ENCODE measurements around the gene MROH2B.

MROH2B gene

GRCh38 chr5:40999142-40999541 lies 72.0 kb downstream of the MROH2B start:
- no peaks in the 10 kb centered on the region for H3K4me1 Mint-ChIP-seq (ENCODE audit: low read depth)
- H3K36me3 Mint-ChIP-seq (ENCODE audit: low read depth), result no peaks in the 10 kb centered on the region
- H3K4me3 Mint-ChIP-seq, result no peak overlapping the region
- no peak overlapping the region for H3K27ac Mint-ChIP-seq
- no peak for DNase-seq (ENCODE audit: low spot score)
- no peaks in the 10 kb centered on the region for H3K9me3 Mint-ChIP-seq
- H3K27me3 Mint-ChIP-seq (ENCODE audit: low read depth), result no peaks in the 10 kb centered on the region

- Mint-ChIP-seq H3K4me1 (ENCODE audit: low read depth) (no peaks in the 10 kb centered on the region), H3K9me3 (no peaks in the 10 kb centered on the region), H3K27ac (no peak overlapping the region), H3K4me3 (no peak overlapping the region), H3K36me3 (ENCODE audit: low read depth) (no peaks in the 10 kb centered on the region), H3K27me3 (ENCODE audit: low read depth) (no peaks in the 10 kb centered on the region)
- DNase-seq (ENCODE audit: low spot score), result no peak
Observed at GRCh38 chr5:40995801-40996586, 75.1 kb downstream of the MROH2B start.

GRCh38 chr5:40991981-40992559 lies 79.1 kb downstream of the MROH2B start:
- no peaks in the 10 kb centered on the region for H3K4me1 Mint-ChIP-seq (ENCODE audit: low read depth)
- H3K4me3 Mint-ChIP-seq, result no peak overlapping the region
- H3K27me3 Mint-ChIP-seq (ENCODE audit: low read depth), result no peaks in the 10 kb centered on the region
- DNase-seq (ENCODE audit: low spot score), result no peak
- H3K9me3 Mint-ChIP-seq, result no peaks in the 10 kb centered on the region
- H3K27ac Mint-ChIP-seq, result no peak overlapping the region
- H3K36me3 Mint-ChIP-seq (ENCODE audit: low read depth), result no peaks in the 10 kb centered on the region

DNA sequence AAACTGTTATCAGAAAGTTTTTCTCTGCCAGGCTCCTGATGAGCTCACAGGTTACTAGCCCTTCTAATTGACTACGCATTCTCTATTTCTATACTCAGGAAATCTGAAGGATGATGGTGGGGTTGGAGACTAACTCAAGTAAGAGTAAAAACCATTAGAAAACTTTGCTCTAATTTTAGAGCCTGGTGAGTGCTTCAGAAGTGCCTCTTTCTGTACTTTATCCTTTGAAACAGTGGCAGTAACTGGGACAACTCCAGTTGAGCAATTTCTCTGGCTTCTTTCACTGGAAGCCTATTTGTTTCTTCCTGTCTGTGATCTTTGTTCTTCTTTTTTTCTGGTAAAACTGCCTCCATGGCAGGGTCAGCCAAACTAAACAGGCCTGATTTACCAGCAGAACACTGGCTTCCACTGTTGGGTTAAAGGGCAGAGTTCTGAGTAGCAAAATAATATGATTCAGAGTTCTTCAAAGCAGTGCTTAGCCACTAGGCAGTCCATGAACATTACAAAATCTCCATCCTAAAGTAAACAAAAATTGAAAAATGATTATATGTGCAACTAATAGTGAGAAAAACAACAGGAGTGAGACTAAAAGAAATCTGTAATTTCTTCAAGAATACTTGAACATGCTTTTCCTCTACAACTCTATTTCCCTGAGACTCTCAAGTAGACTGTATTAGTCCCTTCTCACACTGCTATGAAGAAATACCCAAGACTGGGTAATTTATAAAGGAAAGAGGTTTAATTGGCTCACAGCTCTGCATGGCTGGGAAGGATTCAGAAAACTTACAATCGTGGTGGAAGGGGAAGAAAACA lies 79.8 kb downstream of the MROH2B start:
- Mint-ChIP-seq H3K4me3 (no peak overlapping the region), H3K27ac (no peak overlapping the region), H3K9me3 (no peaks in the 10 kb centered on the region), H3K36me3 (ENCODE audit: low read depth) (no peaks in the 10 kb centered on the region), H3K27me3 (ENCODE audit: low read depth) (no peaks in the 10 kb centered on the region), H3K4me1 (ENCODE audit: low read depth) (no peaks in the 10 kb centered on the region)
- DNase-seq (ENCODE audit: low spot score), result no peak

- Mint-ChIP-seq H3K36me3 (ENCODE audit: low read depth) (no peaks in the 10 kb centered on the region), H3K9me3 (no peaks in the 10 kb centered on the region), H3K4me1 (ENCODE audit: low read depth) (no peaks in the 10 kb centered on the region), H3K4me3 (no peak overlapping the region), H3K27me3 (ENCODE audit: low read depth) (no peaks in the 10 kb centered on the region), H3K27ac (no peak overlapping the region)
- DNase-seq (ENCODE audit: low spot score), result no peak
Observed at GRCh38 chr5:40988746-40989510, 82.2 kb downstream of the MROH2B start.

DNA sequence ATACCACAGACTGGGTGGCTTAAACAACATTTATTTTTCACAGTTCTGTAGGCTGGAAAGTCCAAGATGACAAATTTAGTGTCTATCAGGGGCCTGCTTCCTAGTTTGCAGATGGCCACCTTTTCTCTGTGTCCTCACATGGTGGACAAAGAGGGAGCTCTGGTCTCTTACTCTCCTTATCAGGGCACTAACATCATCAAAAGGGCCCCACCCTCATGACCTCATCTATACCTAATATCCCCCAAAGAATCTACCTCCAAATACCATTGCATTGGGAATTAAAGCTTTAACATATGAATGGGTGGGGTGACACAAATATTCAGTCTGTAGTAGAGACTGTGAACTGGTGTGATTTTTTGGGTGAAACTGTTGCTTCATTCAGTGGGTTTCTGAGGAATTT lies 83.8 kb downstream of the MROH2B start:
- H3K27ac Mint-ChIP-seq, result no peak overlapping the region
- H3K4me1 Mint-ChIP-seq (ENCODE audit: low read depth), result no peaks in the 10 kb centered on the region
- no peaks in the 10 kb centered on the region for H3K9me3 Mint-ChIP-seq
- no peak for DNase-seq (ENCODE audit: low spot score)
- no peaks in the 10 kb centered on the region for H3K36me3 Mint-ChIP-seq (ENCODE audit: low read depth)
- no peak overlapping the region for H3K4me3 Mint-ChIP-seq
- H3K27me3 Mint-ChIP-seq (ENCODE audit: low read depth), result no peaks in the 10 kb centered on the region

DNA sequence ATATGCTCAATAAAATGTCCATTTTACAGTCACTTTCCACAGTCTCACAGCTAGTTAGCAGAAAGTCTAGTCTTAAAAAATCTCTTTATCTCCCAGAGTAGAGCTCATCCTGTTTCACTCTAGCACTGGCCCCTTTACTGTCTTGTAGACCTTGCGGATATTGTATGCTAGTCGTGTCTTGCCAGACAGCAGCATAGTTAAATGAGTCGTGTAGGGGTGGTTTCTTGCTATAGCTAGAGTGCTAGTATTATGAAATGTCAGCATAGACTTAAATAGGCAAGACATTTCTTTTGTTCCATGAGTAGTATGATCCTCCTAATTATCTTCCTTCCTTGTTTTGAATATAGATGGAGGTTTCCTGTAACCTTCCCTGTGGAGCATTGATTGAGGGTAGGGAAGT lies 84.5 kb downstream of the MROH2B start:
- no peak for DNase-seq (ENCODE audit: low spot score)
- H3K9me3 Mint-ChIP-seq, result no peaks in the 10 kb centered on the region
- H3K4me1 Mint-ChIP-seq (ENCODE audit: low read depth), result no peaks in the 10 kb centered on the region
- H3K27ac Mint-ChIP-seq, result no peak overlapping the region
- no peaks in the 10 kb centered on the region for H3K36me3 Mint-ChIP-seq (ENCODE audit: low read depth)
- H3K4me3 Mint-ChIP-seq, result no peak overlapping the region
- H3K27me3 Mint-ChIP-seq (ENCODE audit: low read depth), result no peaks in the 10 kb centered on the region

- no peak for DNase-seq (ENCODE audit: low spot score)
- Mint-ChIP-seq H3K4me1 (ENCODE audit: low read depth) (no peaks in the 10 kb centered on the region), H3K4me3 (no peak overlapping the region), H3K9me3 (no peaks in the 10 kb centered on the region), H3K36me3 (ENCODE audit: low read depth) (no peaks in the 10 kb centered on the region), H3K27me3 (ENCODE audit: low read depth) (peaks cover 2% of the 10 kb centered on the region), H3K27ac (no peak overlapping the region)
Observed at GRCh38 chr5:40985501-40985900, 85.6 kb downstream of the MROH2B start.

GRCh38 chr5:40984884-40985283 lies 86.3 kb downstream of the MROH2B start:
- Mint-ChIP-seq H3K27me3 (ENCODE audit: low read depth) (peaks cover 2% of the 10 kb centered on the region), H3K36me3 (ENCODE audit: low read depth) (no peaks in the 10 kb centered on the region), H3K4me1 (ENCODE audit: low read depth) (no peaks in the 10 kb centered on the region)

DNA sequence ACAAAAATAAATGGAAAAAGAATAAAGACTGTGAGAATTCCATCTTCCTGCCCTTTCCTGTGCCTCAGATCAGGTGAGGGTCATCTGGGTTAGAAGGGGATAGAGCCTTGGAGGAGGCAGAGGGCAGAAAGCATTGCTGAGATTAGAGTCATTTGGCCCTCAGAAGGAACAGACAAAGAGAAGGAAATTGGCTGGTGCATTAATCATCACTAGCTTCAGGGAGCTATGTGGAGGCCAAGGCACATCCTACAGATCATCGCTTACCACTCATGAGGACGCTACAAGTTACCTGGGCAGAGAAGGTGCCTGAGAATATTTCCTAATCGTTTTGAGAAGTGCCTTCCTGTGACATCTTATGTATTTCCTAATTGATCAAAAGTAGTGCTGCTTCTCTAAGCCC lies 87.4 kb downstream of the MROH2B start:
- Mint-ChIP-seq H3K36me3 (ENCODE audit: low read depth) (no peaks in the 10 kb centered on the region), H3K9me3 (no peaks in the 10 kb centered on the region), H3K27ac (no peak overlapping the region), H3K27me3 (ENCODE audit: low read depth) (peaks cover 2% of the 10 kb centered on the region), H3K4me3 (no peak overlapping the region), H3K4me1 (ENCODE audit: low read depth) (no peaks in the 10 kb centered on the region)
- DNase-seq (ENCODE audit: low spot score), result no peak

More at GRCh38 chr5:40984884-40985283, 86.3 kb downstream of the MROH2B start:
- no peak for DNase-seq (ENCODE audit: low spot score)
- H3K4me3 Mint-ChIP-seq, result no peak overlapping the region
- H3K9me3 Mint-ChIP-seq, result no peaks in the 10 kb centered on the region
- no peak overlapping the region for H3K27ac Mint-ChIP-seq

DNA sequence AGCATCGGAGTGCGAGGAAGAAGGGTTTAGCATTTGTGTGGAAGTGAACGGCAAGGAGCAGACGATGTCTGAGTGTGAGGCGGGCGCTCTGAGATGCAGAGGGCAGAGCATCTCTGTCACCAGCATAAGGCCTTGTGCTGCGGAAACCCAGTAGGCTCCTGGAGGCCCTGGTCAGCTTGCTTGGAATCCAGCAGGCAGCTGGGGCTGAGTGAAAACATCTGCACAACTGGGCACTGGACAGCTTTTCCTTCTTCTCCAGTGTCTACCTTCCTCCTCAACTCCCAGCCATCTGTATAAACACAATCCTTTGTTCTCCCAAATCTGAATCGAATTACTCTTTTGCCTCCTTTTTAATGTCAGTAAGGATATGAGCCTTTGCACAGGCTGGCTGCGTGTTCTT lies 89.7 kb downstream of the MROH2B start:
- Mint-ChIP-seq H3K4me1 (ENCODE audit: low read depth) (no peaks in the 10 kb centered on the region), H3K36me3 (ENCODE audit: low read depth) (no peaks in the 10 kb centered on the region), H3K9me3 (no peaks in the 10 kb centered on the region), H3K27ac (no peak overlapping the region), H3K4me3 (no peak overlapping the region), H3K27me3 (ENCODE audit: low read depth) (peaks cover 2% of the 10 kb centered on the region)
- DNase-seq (ENCODE audit: low spot score), result no peak

GRCh38 chr5:40976836-40977235 lies 94.3 kb downstream of the MROH2B start:
- DNase-seq (ENCODE audit: low spot score), result no peak
- Mint-ChIP-seq H3K27me3 (ENCODE audit: low read depth) (peaks cover 2% of the 10 kb centered on the region), H3K9me3 (no peaks in the 10 kb centered on the region), H3K4me3 (no peak overlapping the region), H3K4me1 (ENCODE audit: low read depth) (no peaks in the 10 kb centered on the region), H3K27ac (no peak overlapping the region), H3K36me3 (ENCODE audit: low read depth) (no peaks in the 10 kb centered on the region)

DNA sequence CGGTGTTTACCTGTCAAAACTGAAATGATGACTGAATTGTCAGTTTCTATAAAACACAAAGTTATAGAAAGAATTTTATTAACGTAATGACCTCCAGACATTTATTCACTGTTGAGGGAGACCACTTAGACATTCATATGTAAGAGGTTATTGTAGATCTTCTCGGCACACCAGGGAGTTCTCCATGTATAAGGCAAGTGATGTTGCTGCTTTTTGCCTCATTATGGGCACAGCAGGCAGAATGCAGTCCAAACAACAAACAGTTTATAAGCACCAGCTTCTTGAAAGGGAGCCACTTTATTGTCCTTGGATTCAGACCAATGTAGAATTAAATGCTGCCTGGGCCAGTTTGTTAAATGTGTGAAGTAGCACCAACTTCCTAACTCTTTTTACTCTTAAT lies 95.1 kb downstream of the MROH2B start:
- H3K4me3 Mint-ChIP-seq, result no peak overlapping the region
- DNase-seq (ENCODE audit: low spot score), result no peak
- peaks cover 2% of the 10 kb centered on the region for H3K27me3 Mint-ChIP-seq (ENCODE audit: low read depth)
- no peaks in the 10 kb centered on the region for H3K4me1 Mint-ChIP-seq (ENCODE audit: low read depth)
- no peaks in the 10 kb centered on the region for H3K36me3 Mint-ChIP-seq (ENCODE audit: low read depth)
- no peaks in the 10 kb centered on the region for H3K9me3 Mint-ChIP-seq
- no peak overlapping the region for H3K27ac Mint-ChIP-seq

Measured in T-helper 2 cell treated with Interferon-gamma antibody and Interleukin-4, amounts not matched to agents 5 μg/mL and 100 μg/mL, for 36 hours (primary cell).